ENCODE measurements around the gene HOXC6.

DNA sequence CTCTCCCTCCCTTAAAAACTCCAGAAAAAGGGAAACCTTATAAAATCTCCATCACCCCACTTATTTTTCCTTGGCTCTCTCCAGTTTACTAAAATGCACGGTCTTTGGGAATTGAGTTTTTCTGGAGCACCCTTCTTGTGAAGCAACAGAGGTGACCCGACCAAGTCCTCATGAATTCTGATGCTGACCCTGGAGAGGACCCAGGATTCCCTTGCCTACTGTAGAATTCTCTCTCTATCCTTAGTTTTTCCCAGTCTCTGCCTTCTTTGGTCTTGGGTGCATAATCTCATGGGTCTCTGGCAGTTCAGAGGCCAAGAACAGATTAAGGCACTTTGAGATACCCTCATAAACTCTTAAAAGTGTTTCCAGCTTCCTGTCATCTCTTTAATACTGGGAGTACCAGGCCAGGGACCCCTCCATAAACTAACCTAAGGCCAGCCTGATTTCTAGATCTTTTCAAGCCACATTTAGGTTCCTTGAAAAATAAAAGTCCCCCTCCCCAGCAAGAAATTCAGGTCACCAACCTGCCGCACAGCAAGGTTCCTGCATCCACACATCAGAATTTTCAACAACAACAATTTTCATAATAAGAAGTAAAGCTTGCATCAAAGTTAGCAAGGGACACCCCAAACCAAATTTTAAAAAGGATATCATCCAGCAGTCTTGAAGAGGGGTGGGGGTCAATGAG, 20.3 kb downstream of the HOXC6 start:
- TF ChIP-seq EZH2 (IDR thresholded peaks at IDR 0.05; ENCODE audit: low read depth, low read length, severe bottlenecking): no peak
- no peak for TF ChIP-seq TEAD4 (IDR thresholded peaks at IDR 0.05; ENCODE audit: low read depth, low read length)
- TF ChIP-seq, protein P1, sequence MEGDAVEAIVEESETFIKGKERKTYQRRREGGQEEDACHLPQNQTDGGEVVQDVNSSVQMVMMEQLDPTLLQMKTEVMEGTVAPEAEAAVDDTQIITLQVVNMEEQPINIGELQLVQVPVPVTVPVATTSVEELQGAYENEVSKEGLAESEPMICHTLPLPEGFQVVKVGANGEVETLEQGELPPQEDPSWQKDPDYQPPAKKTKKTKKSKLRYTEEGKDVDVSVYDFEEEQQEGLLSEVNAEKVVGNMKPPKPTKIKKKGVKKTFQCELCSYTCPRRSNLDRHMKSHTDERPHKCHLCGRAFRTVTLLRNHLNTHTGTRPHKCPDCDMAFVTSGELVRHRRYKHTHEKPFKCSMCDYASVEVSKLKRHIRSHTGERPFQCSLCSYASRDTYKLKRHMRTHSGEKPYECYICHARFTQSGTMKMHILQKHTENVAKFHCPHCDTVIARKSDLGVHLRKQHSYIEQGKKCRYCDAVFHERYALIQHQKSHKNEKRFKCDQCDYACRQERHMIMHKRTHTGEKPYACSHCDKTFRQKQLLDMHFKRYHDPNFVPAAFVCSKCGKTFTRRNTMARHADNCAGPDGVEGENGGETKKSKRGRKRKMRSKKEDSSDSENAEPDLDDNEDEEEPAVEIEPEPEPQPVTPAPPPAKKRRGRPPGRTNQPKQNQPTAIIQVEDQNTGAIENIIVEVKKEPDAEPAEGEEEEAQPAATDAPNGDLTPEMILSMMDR (IDR thresholded peaks at IDR 0.05; ENCODE audit: control extremely low read depth in 1 of 3, insufficient read depth in 1 of 3, low read depth in 1 of 3, low read length in 3 of 3): no peak
- TF ChIP-seq ATF2 (IDR thresholded peaks at IDR 0.05; ENCODE audit: low read length): no peak
- no peak for TF ChIP-seq PHF8 (conservative IDR thresholded peaks at IDR 0.05; ENCODE audit: low read depth, low read length)
- TF ChIP-seq RAD21 (IDR thresholded peaks at IDR 0.05 in 1 of 2, conservative IDR thresholded peaks at IDR 0.05 in 1 of 2; ENCODE audit: low read depth in 2 of 2, low read length in 2 of 2): no peak
- no peak for TF ChIP-seq POLR2A (IDR thresholded peaks at IDR 0.05; ENCODE audit: control extremely low read depth in 1 of 2, low read depth in 2 of 2, low read length in 2 of 2)
- TF ChIP-seq BRCA1 (IDR thresholded peaks at IDR 0.05; ENCODE audit: low read depth, low read length): no peak
- no peak for TF ChIP-seq NRF1 (IDR thresholded peaks at IDR 0.05; ENCODE audit: low read depth, low read length)
- TF ChIP-seq USF2 (IDR thresholded peaks at IDR 0.05; ENCODE audit: low read length): no peak
- TF ChIP-seq RBBP5 (IDR thresholded peaks at IDR 0.05; ENCODE audit: borderline replicate concordance, low read depth, low read length): no peak
- TF ChIP-seq MAFK (IDR thresholded peaks at IDR 0.05; ENCODE audit: low read depth, low read length): no peak

All from H1 (cell line).